ENCODE data around the gene THEM4. TPM values are rescaled to one million over a fixed set of nuclear protein-coding genes. Genes with fewer than 3 reads are reported as not detected.

THEM4 gene
- total and polyA plus RNA-seq, 2 experiments from 2014 or later: 20.2 to 24.8 TPM

DNA sequence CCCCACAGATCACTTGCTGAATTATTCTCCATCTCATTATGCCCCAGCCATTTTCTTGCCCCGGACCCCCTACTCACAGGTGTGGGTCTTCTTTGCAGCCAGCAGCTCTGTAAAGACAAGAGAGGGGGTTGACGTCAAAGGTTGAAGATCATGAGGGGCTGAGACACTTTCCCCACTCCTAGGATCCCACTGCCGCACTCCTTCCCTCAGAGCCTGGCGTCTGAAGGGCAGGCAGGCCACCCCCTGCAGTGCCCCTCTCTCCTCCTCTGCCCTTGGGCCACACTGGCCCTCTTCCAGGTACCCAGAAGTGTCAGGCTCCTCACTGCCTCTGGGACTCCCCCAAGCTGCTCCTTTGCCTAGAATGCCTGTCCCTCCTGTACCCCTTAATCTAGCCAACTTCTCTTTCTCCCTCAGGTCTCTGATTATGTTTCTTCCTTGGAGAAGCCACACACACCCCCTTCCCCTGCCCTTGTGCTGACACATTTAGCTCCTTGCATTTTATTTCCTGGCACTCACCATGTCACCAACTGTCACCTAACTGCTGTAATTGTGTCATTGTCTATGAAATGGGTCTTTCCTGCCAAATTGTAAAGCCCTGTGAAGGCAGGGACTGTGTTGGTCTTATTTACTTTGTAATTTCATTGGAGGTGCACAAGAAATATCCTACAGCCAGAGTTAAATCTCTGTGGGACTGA is 79.8 kb downstream of the THEM4 start:
- Histone ChIP-seq H3K79me2 (no peaks in the 10 kb centered on the region), H2AFZ (no peak overlapping the region), H3K9me2 (replicated peaks; ENCODE audit: insufficient read depth) (no peaks in the 10 kb centered on the region), H3K9me3 (ENCODE audit: low read depth) (no peaks in the 10 kb centered on the region), H3K27me3 (no peaks in the 10 kb centered on the region), H4K20me1 (ENCODE audit: insufficient read depth, poor library complexity, severe bottlenecking) (no peaks in the 10 kb centered on the region), H3K4me1 (ENCODE audit: insufficient read depth) (no peaks in the 10 kb centered on the region), H3K4me2 (peak overlapping the region; percentile 56), H3K36me3 (replicated peaks; ENCODE audit: insufficient read depth, low read depth) (no peaks in the 10 kb centered on the region), H3K4me3 (no peak overlapping the region), H3K27ac (no peak overlapping the region)
- DNase-seq (ENCODE audit: low spot score): no peak
- TF ChIP-seq, protein P1, sequence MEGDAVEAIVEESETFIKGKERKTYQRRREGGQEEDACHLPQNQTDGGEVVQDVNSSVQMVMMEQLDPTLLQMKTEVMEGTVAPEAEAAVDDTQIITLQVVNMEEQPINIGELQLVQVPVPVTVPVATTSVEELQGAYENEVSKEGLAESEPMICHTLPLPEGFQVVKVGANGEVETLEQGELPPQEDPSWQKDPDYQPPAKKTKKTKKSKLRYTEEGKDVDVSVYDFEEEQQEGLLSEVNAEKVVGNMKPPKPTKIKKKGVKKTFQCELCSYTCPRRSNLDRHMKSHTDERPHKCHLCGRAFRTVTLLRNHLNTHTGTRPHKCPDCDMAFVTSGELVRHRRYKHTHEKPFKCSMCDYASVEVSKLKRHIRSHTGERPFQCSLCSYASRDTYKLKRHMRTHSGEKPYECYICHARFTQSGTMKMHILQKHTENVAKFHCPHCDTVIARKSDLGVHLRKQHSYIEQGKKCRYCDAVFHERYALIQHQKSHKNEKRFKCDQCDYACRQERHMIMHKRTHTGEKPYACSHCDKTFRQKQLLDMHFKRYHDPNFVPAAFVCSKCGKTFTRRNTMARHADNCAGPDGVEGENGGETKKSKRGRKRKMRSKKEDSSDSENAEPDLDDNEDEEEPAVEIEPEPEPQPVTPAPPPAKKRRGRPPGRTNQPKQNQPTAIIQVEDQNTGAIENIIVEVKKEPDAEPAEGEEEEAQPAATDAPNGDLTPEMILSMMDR (IDR thresholded peaks at IDR 0.05; ENCODE audit: poor library complexity): no peak
- TF ChIP-seq EZH2phosphoT487 (IDR thresholded peaks at IDR 0.05; ENCODE audit: low read depth, severe bottlenecking, unreplicated experiment) (no peak), EZH2 (IDR thresholded peaks at IDR 0.05; ENCODE audit: borderline replicate concordance) (no peak)
- 52% methylated on average over 4 of the region's 4 CpGs for WGBS (ENCODE audit: low lambda C conversion rate, missing lambda C conversion rate)

DNA sequence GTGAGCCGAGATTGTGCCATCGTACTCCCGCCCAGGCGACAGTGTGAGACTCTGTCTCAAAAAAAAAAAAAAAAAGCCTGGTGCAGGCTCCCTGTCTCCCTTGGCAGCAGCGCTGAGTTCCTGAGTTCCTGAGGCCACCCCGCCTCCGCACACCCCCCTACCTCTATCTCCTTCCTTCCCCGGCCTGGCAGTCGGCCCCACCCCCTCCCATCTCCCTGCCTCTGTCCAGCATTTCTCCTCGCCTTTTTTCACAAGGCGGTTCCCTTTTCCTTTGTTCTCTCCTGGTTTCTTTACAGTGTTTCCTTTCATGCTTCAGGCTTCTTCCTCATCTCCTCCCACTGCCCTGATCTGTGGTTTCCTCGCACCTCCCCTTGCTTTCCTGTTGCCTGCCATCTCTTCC is 80.4 kb downstream of the THEM4 start:
- Histone ChIP-seq H4K20me1 (ENCODE audit: insufficient read depth, poor library complexity, severe bottlenecking) (no peaks in the 10 kb centered on the region), H3K4me3 (no peak overlapping the region), H3K27me3 (no peaks in the 10 kb centered on the region), H2AFZ (no peak overlapping the region), H3K79me2 (no peaks in the 10 kb centered on the region), H3K27ac (no peak overlapping the region), H3K9me2 (replicated peaks; ENCODE audit: insufficient read depth) (no peaks in the 10 kb centered on the region), H3K36me3 (replicated peaks; ENCODE audit: insufficient read depth, low read depth) (no peaks in the 10 kb centered on the region), H3K4me1 (ENCODE audit: insufficient read depth) (no peaks in the 10 kb centered on the region), H3K4me2 (peak overlapping the region; percentile 56), H3K9me3 (ENCODE audit: low read depth) (no peaks in the 10 kb centered on the region)
- TF ChIP-seq, protein P1 (IDR thresholded peaks at IDR 0.05; ENCODE audit: poor library complexity): no peak
- TF ChIP-seq EZH2 (IDR thresholded peaks at IDR 0.05; ENCODE audit: borderline replicate concordance) (no peak), EZH2phosphoT487 (IDR thresholded peaks at IDR 0.05; ENCODE audit: low read depth, severe bottlenecking, unreplicated experiment) (no peak)
- peak; percentile 80 for DNase-seq (ENCODE audit: low spot score)
- WGBS (ENCODE audit: low lambda C conversion rate, missing lambda C conversion rate): 5% methylated on average over 7 of the region's 12 CpGs

DNA sequence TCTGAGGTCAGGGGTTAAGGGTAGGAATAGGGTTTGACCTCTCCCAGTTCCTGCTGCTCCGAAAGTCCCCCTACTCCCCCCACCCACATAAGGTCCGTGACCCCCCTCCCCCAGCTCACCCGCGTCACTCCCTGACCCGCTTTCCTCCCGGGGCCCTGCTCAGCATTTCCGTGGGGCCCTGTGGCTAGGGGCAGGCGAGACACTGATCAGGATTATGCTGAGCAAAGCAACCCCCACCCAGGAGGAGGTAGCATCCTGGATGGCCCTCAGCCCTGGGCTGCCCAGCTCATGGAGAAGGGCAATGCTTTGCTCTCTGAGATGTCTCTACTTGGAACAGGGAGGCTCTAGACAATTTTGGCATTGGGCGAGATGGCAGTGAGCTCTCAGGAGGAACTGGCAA is 81.5 kb downstream of the THEM4 start:
- TF ChIP-seq EZH2 (IDR thresholded peaks at IDR 0.05; ENCODE audit: borderline replicate concordance) (no peak), EZH2phosphoT487 (IDR thresholded peaks at IDR 0.05; ENCODE audit: low read depth, severe bottlenecking, unreplicated experiment) (no peak)
- TF ChIP-seq, protein P1 (IDR thresholded peaks at IDR 0.05; ENCODE audit: poor library complexity): no peak
- H3K4me1 ChIP-seq (ENCODE audit: insufficient read depth): no peaks in the 10 kb centered on the region
- H2AFZ ChIP-seq: no peak overlapping the region
- WGBS (ENCODE audit: low lambda C conversion rate, missing lambda C conversion rate): 73% methylated on average over 8 of the region's 9 CpGs
- DNase-seq (ENCODE audit: low spot score): no peak
- no peaks in the 10 kb centered on the region for H3K36me3 ChIP-seq (replicated peaks; ENCODE audit: insufficient read depth, low read depth)
- no peaks in the 10 kb centered on the region for H3K27me3 ChIP-seq
- H3K9me2 ChIP-seq (replicated peaks; ENCODE audit: insufficient read depth): no peaks in the 10 kb centered on the region
- no peaks in the 10 kb centered on the region for H4K20me1 ChIP-seq (ENCODE audit: insufficient read depth, poor library complexity, severe bottlenecking)
- H3K4me2 ChIP-seq: no peak overlapping the region
- H3K4me3 ChIP-seq: no peak overlapping the region
- no peaks in the 10 kb centered on the region for H3K9me3 ChIP-seq (ENCODE audit: low read depth)
- no peaks in the 10 kb centered on the region for H3K79me2 ChIP-seq
- no peak overlapping the region for H3K27ac ChIP-seq

Measured in hepatocyte (in vitro differentiated cells).